PC-9 (cell line): ENCODE data around the gene PLCB3. TPM values are rescaled to one million over a fixed set of nuclear protein-coding genes. Genes with fewer than 3 reads are reported as not detected.

Source experiments
- BruUV-seq: library from RNA; stranded (reverse); fragments of 400-500 nt; replicated peaks from 2 replicates; lab custom pipeline; 2021; lab: Mats Ljungman, UMichigan
- CTCF ChIA-PET: fragments of 300-600 bp; sonication (Branson Sonifier 250); formaldehyde crosslinking; loops from one replicate; lab custom pipeline; 2022; ENCODE audit warnings: antibody characterized with exemption; lab: Charles Lee
- POLR2A ChIA-PET: fragments of 300-600 bp; sonication (Branson Sonifier 250); formaldehyde crosslinking; loops from one replicate; lab custom pipeline; 2022; ENCODE audit warnings: antibody characterized with exemption; ENCODE audit not compliant: unreplicated experiment; lab: Charles Lee
- DNase-seq, 2 experiments: peaks; one replicate each; pipeline versions ENCODE4 v3.0.0 to v3.0.0-alpha.2; 2015 to 2022; ENCODE audit warnings: mixed read lengths in 1 of 2
- H2AFZ ChIP-seq: fragments of 200-600 bp; sonication (generic); 2 replicates; pipeline ENCODE4 v1.8.1; 2017; ENCODE audit warnings: antibody characterized with exemption
- H3F3A ChIP-seq: fragments of 200-600 bp; sonication (generic); 2 replicates; pipeline ENCODE4 v1.8.1; 2017; ENCODE audit warnings: antibody characterized with exemption, mild to moderate bottlenecking, low read depth; ENCODE audit not compliant: insufficient read depth
- H3K27ac ChIP-seq: fragments of 200-600 bp; sonication (generic); 2 replicates; pipeline ENCODE4 v1.6.1; 2016; ENCODE audit warnings: mixed run types
- H3K27me3 ChIP-seq: fragments of 200-600 bp; sonication (generic); 2 replicates; pipeline ENCODE4 v1.6.1; 2016; ENCODE audit warnings: low read depth, mixed run types; ENCODE audit not compliant: insufficient read depth
- H3K36me3 ChIP-seq: fragments of 200-600 bp; sonication (generic); 2 replicates; pipeline ENCODE4 v1.6.1; 2016; ENCODE audit warnings: low read depth, mixed run types
- H3K4me1 ChIP-seq: fragments of 200-600 bp; sonication (generic); replicated peaks from 2 replicates; pipeline ENCODE4 v1.6.1; 2016; ENCODE audit warnings: mixed run types; ENCODE audit not compliant: insufficient read depth
- H3K4me2 ChIP-seq: fragments of 200-600 bp; sonication (generic); 2 replicates; pipeline ENCODE4 v1.6.1; 2017; ENCODE audit warnings: mixed run types
- H3K4me3 ChIP-seq: fragments of 200-600 bp; sonication (generic); 2 replicates; pipeline ENCODE4 v1.6.1; 2016; ENCODE audit warnings: mixed run types
- H3K79me2 ChIP-seq: fragments of 200-600 bp; sonication (generic); 2 replicates; pipeline ENCODE4 v1.6.1; 2017; ENCODE audit warnings: low read depth, mixed run types
- H3K9me2 ChIP-seq: fragments of 200-600 bp; sonication (generic); 2 replicates; pipeline ENCODE4 v1.8.1; 2017; ENCODE audit warnings: mild to moderate bottlenecking; ENCODE audit not compliant: insufficient read depth
- H3K9me3 ChIP-seq: fragments of 200-600 bp; sonication (generic); 2 replicates; pipeline ENCODE4 v1.8.1; 2016; ENCODE audit warnings: low read depth; ENCODE audit not compliant: insufficient read depth
- H4K20me1 ChIP-seq: fragments of 200-600 bp; sonication (generic); 2 replicates; pipeline ENCODE4 v1.8.1; 2017; ENCODE audit not compliant: insufficient read depth
- CTCF ChIP-seq: fragments of 200-600 bp; sonication (generic); conservative IDR thresholded peaks from 2 replicates; pipeline ENCODE4 v1.6.1; 2017; ENCODE audit warnings: mixed run types, antibody characterized with exemption, mild to moderate bottlenecking, moderate library complexity
- EZH2 ChIP-seq: fragments of 200-600 bp; sonication (generic); IDR thresholded peaks from 2 replicates; pipeline ENCODE4 v1.8.0; 2017; ENCODE audit warnings: antibody characterized with exemption, low read depth
- intact Hi-C: fragments of 100-400 bp; cut with micrococcal nuclease; formaldehyde crosslinking; loops from one replicate; pipeline ENCODE4 v1.10.0; 2022; ENCODE audit not compliant: unreplicated experiment
- total RNA-seq: library from RNA; stranded (reverse); gene quantifications from 2 replicates; pipeline ENCODE4 v1.2.3, GENCODE V29; 2021

PLCB3 gene
- total RNA-seq, 1 experiment from 2014 or later, result 79.6 TPM

- intact Hi-C loops, result no loop called here
- H3K9me3 ChIP-seq, result no peaks in the 10 kb centered on the region
- DNase-seq, result no peak
- no peak overlapping the region for H3K27ac ChIP-seq
- no peak overlapping the region for H3K4me2 ChIP-seq
- H3K9me2 ChIP-seq, result no peaks in the 10 kb centered on the region
- TF ChIP-seq CTCF (no peak), EZH2 (no peak)
- peaks cover 6% of the 10 kb centered on the region for H3K4me1 ChIP-seq
- no TSS peak for BruUV-seq
- ChIA-PET CTCF (no interaction called here), POLR2A (no interaction called here)
- H3F3A ChIP-seq, result peaks cover 30% of the 10 kb centered on the region
- no peak overlapping the region for H2AFZ ChIP-seq
- H4K20me1 ChIP-seq, result no peaks in the 10 kb centered on the region; the same call in 1 of the 2 replicates
- H3K4me3 ChIP-seq, result no peak overlapping the region
- H3K27me3 ChIP-seq, result no peaks in the 10 kb centered on the region
- peaks cover 7% of the 10 kb centered on the region for H3K79me2 ChIP-seq
- H3K36me3 ChIP-seq, result no peaks in the 10 kb centered on the region
Observed at GRCh38 chr11:64220271-64220670, 31.1 kb upstream of the PLCB3 start.

- peaks cover 26% of the 10 kb centered on the region for H3F3A ChIP-seq
- intact Hi-C loops, result no loop called here
- DNase-seq, result no peak
- H3K4me2 ChIP-seq, result no peak overlapping the region
- H3K79me2 ChIP-seq, result peaks cover 12% of the 10 kb centered on the region
- H4K20me1 ChIP-seq, result no peaks in the 10 kb centered on the region; the same call in 1 of the 2 replicates
- no peaks in the 10 kb centered on the region for H3K9me2 ChIP-seq
- H2AFZ ChIP-seq, result no peak overlapping the region
- no peaks in the 10 kb centered on the region for H3K36me3 ChIP-seq
- peaks cover 8% of the 10 kb centered on the region for H3K4me1 ChIP-seq
- BruUV-seq, result no TSS peak
- no peak overlapping the region for H3K27ac ChIP-seq
- TF ChIP-seq EZH2 (no peak), CTCF (no peak)
- ChIA-PET CTCF (no interaction called here), POLR2A (interaction anchor here (0.8 kb wide), 1 partner anchor 15 kb away, joined by 5 read pairs; no protein-coding TSS in a partner anchor)
- H3K4me3 ChIP-seq, result no peak overlapping the region
- no peaks in the 10 kb centered on the region for H3K9me3 ChIP-seq
- H3K27me3 ChIP-seq, result no peaks in the 10 kb centered on the region
Observed at GRCh38 chr11:64220798-64221197, 30.5 kb upstream of the PLCB3 start.

- H3K4me1 ChIP-seq, result peaks cover 15% of the 10 kb centered on the region
- BruUV-seq, result no TSS peak
- intact Hi-C loops, result no loop called here
- H3K4me2 ChIP-seq, result no peak overlapping the region
- CTCF ChIA-PET, result interaction anchor here (0.6 kb wide), 1 partner anchor 277 kb away, joined by 6 read pairs; no protein-coding TSS in a partner anchor
- H3K27me3 ChIP-seq, result no peaks in the 10 kb centered on the region
- peaks cover 3% of the 10 kb centered on the region for H4K20me1 ChIP-seq
- no peak for TF ChIP-seq EZH2
- no peak for TF ChIP-seq CTCF
- H3K36me3 ChIP-seq, result no peaks in the 10 kb centered on the region
- H3K27ac ChIP-seq, result no peak overlapping the region
- peaks cover 27% of the 10 kb centered on the region for H3K79me2 ChIP-seq
- POLR2A ChIA-PET, result no interaction called here
- no peaks in the 10 kb centered on the region for H3K9me3 ChIP-seq
- H3K4me3 ChIP-seq, result no peak overlapping the region
- no peak for DNase-seq
- peaks cover 19% of the 10 kb centered on the region for H3F3A ChIP-seq
- no peak overlapping the region for H2AFZ ChIP-seq
- H3K9me2 ChIP-seq, result no peaks in the 10 kb centered on the region
Observed at GRCh38 chr11:64222651-64223000, 28.7 kb upstream of the PLCB3 start.
